Suprapubic skin (tissue), 4 donors: ENCODE results near the gene COQ7.

ENCODE experiments used
- POLR2A ChIP-seq, 2 donors: fragments of 450-650 bp; IDR thresholded peaks; one replicate each; pipeline ENCODE4 v1.6.1; 2017; ENCODE audit warnings: antibody characterized with exemption in 2 of 2, mild to moderate bottlenecking in 2 of 2, moderate library complexity in 2 of 2
- POLR2AphosphoS5 ChIP-seq, 3 donors: sonication (generic); formaldehyde crosslinking; IDR thresholded peaks; one replicate each; pipeline ENCODE4 v1.6.1; 2017; ENCODE audit warnings: antibody characterized with exemption in 3 of 3
- TF ChIP-seq, protein P1 (sequence below), 2 donors: fragments of 200-600 bp in 1 of 2; fragments of 450-650 bp in 1 of 2; sonication (generic) in 1 of 2; IDR thresholded peaks; one replicate each; pipeline ENCODE4 v1.5.1; 2016 to 2019; ENCODE audit warnings: antibody characterized with exemption in 2 of 2, mild to moderate bottlenecking in 1 of 2, moderate library complexity in 1 of 2

DNA sequence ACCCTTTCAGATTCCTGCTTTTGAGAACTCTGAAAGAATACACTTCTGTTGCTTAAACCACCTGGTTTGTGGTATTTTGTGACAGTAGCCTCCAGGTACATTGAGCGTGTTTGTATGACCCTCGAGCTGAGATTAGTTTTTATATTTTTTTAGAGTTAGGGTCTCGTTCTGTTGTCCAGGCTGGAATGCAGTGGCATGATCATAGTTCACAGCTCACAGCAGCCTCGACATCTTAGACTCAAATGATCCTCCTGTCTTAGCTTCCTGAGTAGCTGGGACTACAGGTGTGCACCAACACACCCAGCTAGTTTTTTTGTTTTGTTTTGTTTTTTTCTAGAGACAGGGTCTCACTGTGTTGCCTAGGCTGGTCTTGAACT is 41.9 kb downstream of the COQ7 start:
- TF ChIP-seq POLR2A (IDR thresholded peaks at IDR 0.05) (no peak), POLR2AphosphoS5 (IDR thresholded peaks at IDR 0.05) (no peak)
- TF ChIP-seq, protein P1, sequence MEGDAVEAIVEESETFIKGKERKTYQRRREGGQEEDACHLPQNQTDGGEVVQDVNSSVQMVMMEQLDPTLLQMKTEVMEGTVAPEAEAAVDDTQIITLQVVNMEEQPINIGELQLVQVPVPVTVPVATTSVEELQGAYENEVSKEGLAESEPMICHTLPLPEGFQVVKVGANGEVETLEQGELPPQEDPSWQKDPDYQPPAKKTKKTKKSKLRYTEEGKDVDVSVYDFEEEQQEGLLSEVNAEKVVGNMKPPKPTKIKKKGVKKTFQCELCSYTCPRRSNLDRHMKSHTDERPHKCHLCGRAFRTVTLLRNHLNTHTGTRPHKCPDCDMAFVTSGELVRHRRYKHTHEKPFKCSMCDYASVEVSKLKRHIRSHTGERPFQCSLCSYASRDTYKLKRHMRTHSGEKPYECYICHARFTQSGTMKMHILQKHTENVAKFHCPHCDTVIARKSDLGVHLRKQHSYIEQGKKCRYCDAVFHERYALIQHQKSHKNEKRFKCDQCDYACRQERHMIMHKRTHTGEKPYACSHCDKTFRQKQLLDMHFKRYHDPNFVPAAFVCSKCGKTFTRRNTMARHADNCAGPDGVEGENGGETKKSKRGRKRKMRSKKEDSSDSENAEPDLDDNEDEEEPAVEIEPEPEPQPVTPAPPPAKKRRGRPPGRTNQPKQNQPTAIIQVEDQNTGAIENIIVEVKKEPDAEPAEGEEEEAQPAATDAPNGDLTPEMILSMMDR (IDR thresholded peaks at IDR 0.05) = no peak
